HFF-Myc (cell line): ENCODE data around the gene EXOC3.

Source experiments
- DNase-seq: peaks from one replicate; pipeline ENCODE4 v3.0.0-alpha.2; 2011; ENCODE audit warnings: low read depth; ENCODE audit errors: extremely low read depth
- H3K4me3 ChIP-seq: replicated peaks from 2 replicates; pipeline ENCODE4 v1.5.1; 2011; ENCODE audit warnings: low read depth, mild to moderate bottlenecking, control low read depth, low read length
- TF ChIP-seq, protein P1 (sequence below): IDR thresholded peaks from 2 replicates; pipeline ENCODE4 v1.5.1; 2012; ENCODE audit warnings: mild to moderate bottlenecking, low read depth, low read length, control low read depth; ENCODE audit errors: missing control alignments

The EXOC3 gene

DNA sequence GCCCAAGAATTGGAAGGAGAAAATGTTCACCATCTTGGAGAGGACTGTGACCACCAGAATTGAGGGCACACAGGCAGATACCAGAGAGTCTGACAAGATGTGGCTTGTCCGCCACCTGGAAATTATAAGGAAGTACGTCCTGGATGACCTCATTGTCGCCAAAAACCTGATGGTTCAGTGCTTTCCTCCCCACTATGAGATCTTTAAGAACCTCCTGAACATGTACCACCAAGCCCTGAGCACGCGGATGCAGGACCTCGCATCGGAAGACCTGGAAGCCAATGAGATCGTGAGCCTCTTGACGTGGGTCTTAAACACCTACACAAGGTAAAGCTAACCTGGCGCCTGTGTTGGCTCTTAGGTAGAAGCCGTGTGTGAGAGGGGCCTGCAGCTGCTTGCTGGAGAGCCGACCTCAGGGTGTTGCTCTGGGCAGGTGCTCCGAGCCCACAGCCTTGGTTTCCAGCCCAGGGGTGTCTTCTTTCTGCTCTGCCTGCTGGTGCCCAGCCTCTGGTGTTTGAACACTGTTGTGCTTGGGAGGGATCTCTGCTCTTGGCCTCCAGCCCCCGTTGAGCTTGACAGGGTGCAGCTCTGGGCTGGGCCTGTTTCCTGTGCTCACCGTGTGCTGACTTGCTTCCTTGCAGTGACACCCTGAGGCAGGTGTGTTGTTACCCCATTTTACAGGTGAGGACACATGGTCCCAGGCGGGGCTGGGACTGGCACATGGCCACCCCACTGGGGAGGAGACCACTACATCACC is 10.9 kb downstream of the EXOC3 start:
- TF ChIP-seq, protein P1, sequence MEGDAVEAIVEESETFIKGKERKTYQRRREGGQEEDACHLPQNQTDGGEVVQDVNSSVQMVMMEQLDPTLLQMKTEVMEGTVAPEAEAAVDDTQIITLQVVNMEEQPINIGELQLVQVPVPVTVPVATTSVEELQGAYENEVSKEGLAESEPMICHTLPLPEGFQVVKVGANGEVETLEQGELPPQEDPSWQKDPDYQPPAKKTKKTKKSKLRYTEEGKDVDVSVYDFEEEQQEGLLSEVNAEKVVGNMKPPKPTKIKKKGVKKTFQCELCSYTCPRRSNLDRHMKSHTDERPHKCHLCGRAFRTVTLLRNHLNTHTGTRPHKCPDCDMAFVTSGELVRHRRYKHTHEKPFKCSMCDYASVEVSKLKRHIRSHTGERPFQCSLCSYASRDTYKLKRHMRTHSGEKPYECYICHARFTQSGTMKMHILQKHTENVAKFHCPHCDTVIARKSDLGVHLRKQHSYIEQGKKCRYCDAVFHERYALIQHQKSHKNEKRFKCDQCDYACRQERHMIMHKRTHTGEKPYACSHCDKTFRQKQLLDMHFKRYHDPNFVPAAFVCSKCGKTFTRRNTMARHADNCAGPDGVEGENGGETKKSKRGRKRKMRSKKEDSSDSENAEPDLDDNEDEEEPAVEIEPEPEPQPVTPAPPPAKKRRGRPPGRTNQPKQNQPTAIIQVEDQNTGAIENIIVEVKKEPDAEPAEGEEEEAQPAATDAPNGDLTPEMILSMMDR: no peak
- H3K4me3 ChIP-seq: no peak overlapping the region
- DNase-seq: no peak

DNA sequence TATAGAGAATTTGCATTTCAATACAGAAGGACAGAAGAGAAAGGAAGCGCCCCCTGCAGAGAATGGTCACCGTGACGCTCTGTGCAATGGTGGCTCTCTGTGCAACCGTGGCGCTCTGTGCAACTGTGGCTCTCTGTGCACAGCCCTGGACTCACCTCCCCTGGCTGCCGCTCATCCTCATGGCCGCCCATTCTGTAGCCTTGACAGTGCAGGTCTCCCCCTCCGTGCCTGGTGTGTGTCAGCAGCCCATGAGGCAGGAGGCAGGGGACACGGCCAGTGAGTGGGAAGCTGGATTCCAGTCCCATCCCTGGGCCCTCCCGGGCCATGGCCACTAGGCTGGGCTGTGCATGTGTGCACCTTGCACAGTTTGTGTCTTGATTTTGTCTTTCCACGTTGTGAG is 12.0 kb downstream of the EXOC3 start:
- DNase-seq: no peak
- TF ChIP-seq, protein P1: no peak
- H3K4me3 ChIP-seq: no peak overlapping the region

DNA sequence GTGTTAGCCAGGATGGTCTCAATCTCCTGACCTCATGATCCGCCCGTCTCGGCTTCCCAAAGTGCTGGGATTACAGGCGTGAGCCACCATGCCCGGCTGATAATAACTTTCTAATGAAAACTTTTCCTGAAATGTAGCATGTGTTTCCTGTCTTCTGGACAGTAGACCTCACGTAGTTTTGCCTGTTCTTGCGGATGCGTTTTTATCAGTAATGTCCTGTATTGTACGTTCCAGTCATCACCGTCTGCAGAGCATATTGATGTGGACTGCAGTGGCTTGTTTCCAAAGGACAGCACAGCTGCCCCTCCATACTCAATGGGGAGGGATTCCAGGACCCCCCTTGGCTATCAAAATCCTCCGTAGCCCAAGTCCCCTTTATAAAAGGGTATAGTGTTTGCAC is 12.8 kb downstream of the EXOC3 start:
- TF ChIP-seq, protein P1: no peak
- no peak for DNase-seq
- no peak overlapping the region for H3K4me3 ChIP-seq

DNA sequence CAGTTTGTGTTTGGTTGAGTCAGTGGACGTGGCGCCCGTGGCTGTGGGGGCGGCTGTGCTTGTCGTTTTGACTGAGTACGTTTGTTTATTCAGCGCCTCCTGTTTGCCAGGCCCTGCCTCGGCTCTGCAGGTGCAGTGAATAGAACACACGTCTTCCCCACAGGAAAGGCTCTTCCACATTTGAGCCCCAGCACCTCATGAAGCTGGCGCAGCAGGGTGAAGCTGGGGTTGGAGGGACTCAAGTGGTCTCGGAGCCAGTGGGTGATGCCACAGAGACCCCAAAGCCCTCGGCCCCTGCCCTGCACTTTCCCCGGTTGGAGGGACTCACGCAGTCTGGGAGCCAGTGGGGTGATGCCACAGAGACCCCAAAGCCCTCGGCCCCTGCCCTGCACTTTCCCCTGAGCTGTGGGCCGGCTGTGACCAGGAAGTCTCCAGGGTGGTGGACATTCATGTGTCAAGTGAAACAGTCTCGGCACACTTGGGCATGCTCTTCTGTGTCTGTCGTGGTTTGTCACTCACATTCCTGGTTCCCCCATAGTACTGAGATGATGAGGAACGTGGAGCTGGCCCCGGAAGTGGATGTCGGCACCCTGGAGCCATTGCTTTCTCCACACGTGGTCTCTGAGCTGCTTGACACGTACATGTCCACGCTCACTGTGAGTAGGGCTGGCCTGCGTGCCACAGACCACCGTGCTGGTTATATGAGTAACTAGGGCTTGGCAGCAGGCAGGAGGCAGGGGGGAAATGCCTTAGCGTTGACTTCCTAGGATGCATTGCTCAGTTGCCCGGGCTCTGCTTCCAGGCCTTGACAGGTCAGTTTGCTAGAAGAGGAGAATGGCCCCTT is 13.6 kb downstream of the EXOC3 start:
- H3K4me3 ChIP-seq: no peak overlapping the region
- TF ChIP-seq, protein P1: no peak
- DNase-seq: no peak

DNA sequence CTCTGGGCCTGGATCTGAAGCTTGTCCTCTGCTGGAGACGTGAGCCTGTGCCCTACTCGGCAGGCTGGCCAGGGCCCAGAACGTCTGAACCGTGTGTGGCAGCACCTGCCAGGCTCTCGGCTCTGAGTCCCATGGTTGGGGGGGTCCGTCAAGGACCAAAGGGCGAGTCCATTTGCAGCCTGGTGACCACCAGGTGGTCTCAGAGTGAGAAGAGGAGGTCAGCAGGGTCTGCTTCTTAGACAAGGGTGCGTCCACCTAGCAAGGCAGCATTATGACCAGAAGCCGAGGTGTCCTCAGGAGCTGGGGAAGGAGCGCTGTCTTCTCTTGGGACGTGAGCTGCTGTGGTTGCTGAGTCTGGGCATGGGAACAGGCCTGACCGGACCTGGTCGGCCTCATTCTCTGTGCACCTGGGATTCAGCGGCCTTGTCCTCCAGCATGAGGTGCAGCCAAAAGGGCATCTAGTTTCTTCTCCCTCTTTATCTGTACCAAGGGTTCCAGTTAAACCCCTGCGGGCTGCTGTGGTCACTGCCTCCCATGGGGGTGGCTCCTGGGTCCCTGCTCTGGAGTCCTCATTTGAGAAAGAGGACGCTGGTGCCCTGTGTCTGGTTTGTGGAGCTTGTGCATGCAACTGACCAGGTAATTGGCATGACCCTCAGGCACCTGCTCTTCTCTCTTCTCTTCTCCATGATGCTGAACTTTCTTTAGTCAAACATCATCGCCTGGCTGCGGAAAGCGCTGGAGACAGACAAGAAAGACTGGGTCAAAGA is 14.4 kb downstream of the EXOC3 start:
- H3K4me3 ChIP-seq: no peak overlapping the region
- TF ChIP-seq, protein P1: no peak
- DNase-seq: no peak

DNA sequence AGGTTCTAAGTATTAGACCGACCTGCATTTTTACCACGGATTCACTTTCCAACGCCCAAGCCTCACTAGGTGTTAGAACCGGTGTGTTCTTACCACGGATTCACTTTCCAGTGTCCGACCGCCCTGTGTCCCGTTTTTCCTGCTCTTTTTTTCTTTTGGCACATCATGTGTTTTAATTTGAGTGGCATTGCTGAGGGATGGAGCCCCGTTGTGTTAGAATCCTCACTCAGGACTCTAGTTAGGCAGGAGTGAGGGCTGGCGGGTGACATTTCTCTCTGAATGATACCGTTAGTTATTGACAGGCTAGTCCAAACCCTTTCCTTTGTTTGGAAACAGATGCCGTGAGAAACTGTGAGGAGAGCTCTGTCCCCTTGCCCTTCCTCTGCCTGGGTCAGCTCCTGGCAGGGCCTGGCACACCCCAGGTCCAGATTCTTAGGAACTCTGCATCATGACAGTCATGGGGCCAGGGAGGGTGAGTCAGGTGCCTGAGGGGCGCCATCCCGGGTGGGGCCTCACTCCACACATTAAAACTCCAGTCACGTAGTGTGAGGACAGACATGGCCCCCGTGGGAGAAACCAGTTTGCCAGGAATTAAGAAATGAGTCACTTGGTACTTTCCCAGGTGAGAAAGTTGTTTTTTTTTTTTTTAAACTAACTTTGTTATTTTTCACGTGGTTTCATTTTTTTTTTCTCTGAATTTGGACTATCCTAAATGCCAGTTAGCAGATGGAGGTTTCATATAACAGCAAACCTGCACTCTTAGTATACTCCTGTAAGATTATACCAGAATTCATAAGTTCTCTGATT is 15.8 kb downstream of the EXOC3 start:
- no peak overlapping the region for H3K4me3 ChIP-seq
- TF ChIP-seq, protein P1: no peak
- DNase-seq: no peak
